HG02571 (cell line): ENCODE results near the gene FAM81A.
"Not testable (repeated sequence)": the region's sequence is repeated elsewhere in the genome, so short reads cannot be mapped to it uniquely, and the experiment has no call there.

ENCODE experiments used
- ATAC-seq: cut with Tn5 transposase; IDR thresholded peaks from one replicate; pipeline ENCODE4 v1.9.1; 2021; ENCODE audit warnings: mild to moderate bottlenecking, moderate library complexity; ENCODE audit not compliant: unreplicated experiment

Gene FAM81A

GRCh38 chr15:59420986-59421618, 16.9 kb upstream of the FAM81A start:
- no peak for ATAC-seq

GRCh38 chr15:59424616-59425015, 13.4 kb upstream of the FAM81A start:
- no peak for ATAC-seq

GRCh38 chr15:59428898-59429297, 9.1 kb upstream of the FAM81A start:
- ATAC-seq, result not testable (repeated sequence)

GRCh38 chr15:59432389-59432788, 5.6 kb upstream of the FAM81A start:
- ATAC-seq, result no peak

GRCh38 chr15:59434481-59434880, 3.5 kb upstream of the FAM81A start:
- ATAC-seq, result no peak

- ATAC-seq, result no peak
Observed at GRCh38 chr15:59436774-59437141, 1.2 kb upstream of the FAM81A start.

- no peak for ATAC-seq
Observed at GRCh38 chr15:59437142-59437816, 707 bp upstream of the FAM81A start.

- no peak for ATAC-seq
Observed at GRCh38 chr15:59438625-59439290, 772 bp downstream of the FAM81A start.

- ATAC-seq, result no peak
Observed at GRCh38 chr15:59439576-59439975, 1.6 kb downstream of the FAM81A start.

- no peak for ATAC-seq
Observed at GRCh38 chr15:59443341-59444072, 5.5 kb downstream of the FAM81A start.

GRCh38 chr15:59444081-59444835, 6.3 kb downstream of the FAM81A start:
- no peak for ATAC-seq

GRCh38 chr15:59444980-59445545, 7.1 kb downstream of the FAM81A start:
- ATAC-seq, result no peak

- ATAC-seq, result no peak
Observed at GRCh38 chr15:59446232-59446957, 8.4 kb downstream of the FAM81A start.

GRCh38 chr15:59447367-59447766, 9.4 kb downstream of the FAM81A start:
- ATAC-seq, result no peak

- no peak for ATAC-seq
Observed at GRCh38 chr15:59448871-59449270, 10.9 kb downstream of the FAM81A start.

- ATAC-seq, result no peak
Observed at GRCh38 chr15:59453474-59454215, 15.7 kb downstream of the FAM81A start.

GRCh38 chr15:59456114-59456513, 18.1 kb downstream of the FAM81A start:
- ATAC-seq, result no peak

GRCh38 chr15:59457103-59457502, 19.1 kb downstream of the FAM81A start:
- no peak for ATAC-seq

GRCh38 chr15:59461521-59461920, 23.5 kb downstream of the FAM81A start:
- ATAC-seq, result no peak
